ENCODE data around the gene ODAD2. TPM values are rescaled to one million over a fixed set of nuclear protein-coding genes. Genes with fewer than 3 reads are reported as not detected.

Gene ODAD2
- total and polyA plus RNA-seq, 2 experiments from 2014 or later: 0.63 to 0.68 TPM

DNA sequence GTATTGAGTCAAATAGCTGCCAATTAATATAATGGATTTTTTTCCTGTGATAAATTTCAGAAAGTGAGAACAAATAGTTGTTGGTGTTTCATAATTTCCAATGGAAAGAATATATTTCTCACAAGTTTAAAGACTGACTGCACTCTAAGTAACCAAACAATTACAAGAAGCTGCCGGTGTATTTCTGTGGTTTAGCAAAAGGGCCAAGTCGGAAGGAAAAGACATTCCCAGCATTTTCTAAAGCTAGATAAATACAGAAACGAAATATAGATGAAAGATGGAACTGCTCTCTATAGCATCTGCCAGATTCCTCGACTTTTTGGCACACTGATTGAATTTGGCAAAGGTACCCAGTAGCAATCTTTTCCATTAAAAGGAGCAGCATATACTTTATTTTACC, 160.5 kb downstream of the ODAD2 start:
- TF ChIP-seq, protein P1, sequence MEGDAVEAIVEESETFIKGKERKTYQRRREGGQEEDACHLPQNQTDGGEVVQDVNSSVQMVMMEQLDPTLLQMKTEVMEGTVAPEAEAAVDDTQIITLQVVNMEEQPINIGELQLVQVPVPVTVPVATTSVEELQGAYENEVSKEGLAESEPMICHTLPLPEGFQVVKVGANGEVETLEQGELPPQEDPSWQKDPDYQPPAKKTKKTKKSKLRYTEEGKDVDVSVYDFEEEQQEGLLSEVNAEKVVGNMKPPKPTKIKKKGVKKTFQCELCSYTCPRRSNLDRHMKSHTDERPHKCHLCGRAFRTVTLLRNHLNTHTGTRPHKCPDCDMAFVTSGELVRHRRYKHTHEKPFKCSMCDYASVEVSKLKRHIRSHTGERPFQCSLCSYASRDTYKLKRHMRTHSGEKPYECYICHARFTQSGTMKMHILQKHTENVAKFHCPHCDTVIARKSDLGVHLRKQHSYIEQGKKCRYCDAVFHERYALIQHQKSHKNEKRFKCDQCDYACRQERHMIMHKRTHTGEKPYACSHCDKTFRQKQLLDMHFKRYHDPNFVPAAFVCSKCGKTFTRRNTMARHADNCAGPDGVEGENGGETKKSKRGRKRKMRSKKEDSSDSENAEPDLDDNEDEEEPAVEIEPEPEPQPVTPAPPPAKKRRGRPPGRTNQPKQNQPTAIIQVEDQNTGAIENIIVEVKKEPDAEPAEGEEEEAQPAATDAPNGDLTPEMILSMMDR (IDR thresholded peaks at IDR 0.05; ENCODE audit: low read depth, low read length): no peak
- H3K27me3 ChIP-seq: no peaks in the 10 kb centered on the region
- no peaks in the 10 kb centered on the region for H3K9me3 ChIP-seq (ENCODE audit: low read depth)
- no peak overlapping the region for H3K4me3 ChIP-seq
- DNase-seq (ENCODE audit: low read depth in 1 of 2, low spot score in 1 of 2): no peak
- H3K27ac ChIP-seq: no peak overlapping the region
- H3K4me1 ChIP-seq (ENCODE audit: low read depth): no peaks in the 10 kb centered on the region
- no peaks in the 10 kb centered on the region for H3K36me3 ChIP-seq

DNA sequence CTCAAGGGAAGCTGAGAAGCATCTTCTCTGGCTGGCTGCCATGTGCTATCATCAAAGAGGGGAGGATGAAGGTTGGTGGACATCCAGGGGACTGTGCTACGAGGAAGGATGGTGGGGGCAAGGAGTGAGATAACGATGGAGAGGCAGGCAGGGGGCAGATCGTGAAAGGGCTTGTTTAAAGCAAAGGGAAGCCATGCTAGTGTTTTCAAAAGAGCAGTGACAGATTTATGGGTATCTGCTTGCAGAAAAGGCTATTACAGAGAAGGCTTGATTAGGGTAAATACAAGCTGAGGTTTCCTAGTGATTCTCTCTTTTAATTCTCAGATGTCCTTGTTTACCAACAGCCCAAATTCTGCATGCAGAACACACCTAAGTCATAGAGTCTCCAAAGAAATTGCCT, 164.4 kb downstream of the ODAD2 start:
- H3K4me1 ChIP-seq (ENCODE audit: low read depth): no peaks in the 10 kb centered on the region
- no peak for DNase-seq (ENCODE audit: low read depth in 1 of 2, low spot score in 1 of 2)
- H3K4me3 ChIP-seq: no peak overlapping the region
- H3K27me3 ChIP-seq: no peaks in the 10 kb centered on the region
- TF ChIP-seq, protein P1 (IDR thresholded peaks at IDR 0.05; ENCODE audit: low read depth, low read length): no peak
- H3K9me3 ChIP-seq (ENCODE audit: low read depth): no peaks in the 10 kb centered on the region
- H3K27ac ChIP-seq: no peak overlapping the region
- no peaks in the 10 kb centered on the region for H3K36me3 ChIP-seq

DNA sequence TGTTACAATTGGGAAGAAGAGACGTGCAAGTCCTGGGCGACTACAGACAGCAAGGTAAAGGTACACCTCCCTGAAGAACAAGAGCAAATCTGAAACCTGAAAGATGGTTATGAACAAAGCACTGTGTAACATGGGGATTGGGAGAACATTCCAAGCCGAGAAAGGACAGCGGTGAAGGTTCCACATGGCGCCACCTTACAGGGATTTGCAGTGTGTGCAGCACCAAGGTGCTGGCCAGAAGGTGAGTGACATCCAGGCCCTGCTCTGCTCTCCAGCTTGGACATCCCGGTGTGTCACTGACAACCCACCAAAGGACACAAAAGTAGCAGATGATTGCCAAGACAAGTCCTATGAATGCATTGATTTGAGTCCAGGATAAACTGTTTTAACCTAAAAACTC, 165.1 kb downstream of the ODAD2 start:
- no peaks in the 10 kb centered on the region for H3K9me3 ChIP-seq (ENCODE audit: low read depth)
- no peaks in the 10 kb centered on the region for H3K27me3 ChIP-seq
- H3K4me1 ChIP-seq (ENCODE audit: low read depth): no peaks in the 10 kb centered on the region
- no peaks in the 10 kb centered on the region for H3K36me3 ChIP-seq
- H3K4me3 ChIP-seq: no peak overlapping the region
- H3K27ac ChIP-seq: no peak overlapping the region
- no peak for DNase-seq (ENCODE audit: low read depth in 1 of 2, low spot score in 1 of 2)
- TF ChIP-seq, protein P1 (IDR thresholded peaks at IDR 0.05; ENCODE audit: low read depth, low read length): no peak

DNA sequence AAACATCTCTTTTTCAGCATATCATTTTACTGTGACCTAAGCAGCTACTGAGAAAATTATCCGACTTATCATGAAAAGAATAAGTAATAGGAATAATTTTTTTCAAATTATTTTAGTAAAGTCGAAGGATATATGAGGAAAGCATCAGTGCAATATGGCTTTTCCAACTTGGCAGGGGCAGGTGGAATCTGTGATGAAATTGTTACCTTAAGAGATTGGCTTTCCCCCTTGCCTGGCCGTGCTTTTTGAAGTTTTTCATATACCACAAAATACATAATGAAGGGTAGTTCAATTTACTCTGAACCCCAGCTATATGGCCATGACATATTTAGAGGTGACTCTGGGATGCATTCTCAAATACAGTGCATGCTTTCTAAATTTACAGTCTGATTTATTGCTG, 166.1 kb downstream of the ODAD2 start:
- TF ChIP-seq, protein P1 (IDR thresholded peaks at IDR 0.05; ENCODE audit: low read depth, low read length): no peak
- Histone ChIP-seq H3K27me3 (no peaks in the 10 kb centered on the region), H3K4me3 (no peak overlapping the region), H3K36me3 (no peaks in the 10 kb centered on the region), H3K9me3 (ENCODE audit: low read depth) (no peaks in the 10 kb centered on the region), H3K27ac (no peak overlapping the region), H3K4me1 (ENCODE audit: low read depth) (no peaks in the 10 kb centered on the region)
- no peak for DNase-seq (ENCODE audit: low read depth in 1 of 2, low spot score in 1 of 2)

DNA sequence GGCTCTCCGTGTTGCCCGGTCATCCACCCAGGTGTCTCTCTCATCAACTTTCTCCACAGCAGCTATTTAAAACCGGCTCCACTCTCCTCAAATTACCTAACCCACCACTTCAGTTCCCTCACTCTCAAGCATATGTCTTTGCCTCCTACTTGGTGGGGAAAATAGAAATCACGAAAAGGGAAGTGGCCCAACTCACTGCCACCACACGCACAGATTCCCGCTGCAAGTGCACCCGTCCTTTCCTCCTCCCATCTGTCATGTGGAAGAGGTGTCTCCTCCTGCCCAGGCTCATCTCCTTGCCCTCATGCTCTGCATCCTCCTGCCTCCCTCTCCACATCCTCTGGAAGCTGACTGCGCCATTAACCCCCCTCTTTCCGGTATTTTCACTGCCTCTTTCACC, 172.5 kb downstream of the ODAD2 start:
- DNase-seq (ENCODE audit: low read depth in 1 of 2, low spot score in 1 of 2): no peak
- Histone ChIP-seq H3K36me3 (no peaks in the 10 kb centered on the region), H3K4me3 (no peak overlapping the region), H3K4me1 (ENCODE audit: low read depth) (no peaks in the 10 kb centered on the region), H3K9me3 (ENCODE audit: low read depth) (no peaks in the 10 kb centered on the region), H3K27me3 (no peaks in the 10 kb centered on the region), H3K27ac (no peak overlapping the region)
- TF ChIP-seq, protein P1 (IDR thresholded peaks at IDR 0.05; ENCODE audit: low read depth, low read length): no peak

DNA sequence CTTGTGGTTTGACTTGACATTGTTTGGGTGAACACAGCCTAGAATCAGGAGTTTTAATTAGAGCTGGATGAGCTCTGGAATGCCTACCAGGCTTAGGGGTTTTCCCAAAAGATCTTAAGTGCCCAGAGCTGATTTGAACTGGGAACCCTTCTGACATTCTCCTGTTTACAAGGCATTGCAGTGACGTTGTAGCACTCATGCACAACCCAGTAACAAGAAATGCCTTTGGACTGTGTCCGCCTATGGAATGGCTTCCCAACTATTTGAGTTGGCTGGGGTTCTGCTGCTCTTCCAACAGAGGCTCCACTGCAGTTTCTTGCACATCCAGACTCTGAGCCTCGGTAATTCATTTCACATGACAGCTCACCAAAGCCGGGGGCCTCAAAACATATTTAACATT, 176.6 kb downstream of the ODAD2 start:
- TF ChIP-seq, protein P1 (IDR thresholded peaks at IDR 0.05; ENCODE audit: low read depth, low read length): no peak
- Histone ChIP-seq H3K4me1 (ENCODE audit: low read depth) (peaks cover 7% of the 10 kb centered on the region), H3K27me3 (no peaks in the 10 kb centered on the region), H3K9me3 (ENCODE audit: low read depth) (no peaks in the 10 kb centered on the region), H3K4me3 (no peak overlapping the region), H3K36me3 (no peaks in the 10 kb centered on the region), H3K27ac (no peak overlapping the region)
- DNase-seq (ENCODE audit: low read depth in 1 of 2, low spot score in 1 of 2): peak in 1 of 2 donors; percentile 0

Measured in cardiac muscle cell (in vitro differentiated cells and primary cell).